ENCODE data around the gene TSHZ2. TPM values are rescaled to one million over a fixed set of nuclear protein-coding genes. Genes with fewer than 3 reads are reported as not detected.

TSHZ2 gene
- total RNA-seq, 4 donors from 2014 or later = 4.0 to 57.8 (median 10.3) TPM

- Histone ChIP-seq H3K4me3 (no peak overlapping the region), H3K4me1 (no peaks in the 10 kb centered on the region), H3K9me3 (no peaks in the 10 kb centered on the region), H3K27me3 (no peaks in the 10 kb centered on the region), H3K36me3 (no peaks in the 10 kb centered on the region), H3K27ac (no peak overlapping the region)
- TF ChIP-seq CTCF (IDR thresholded peaks at IDR 0.05) = no peak
- no peak for TF ChIP-seq POLR2A (IDR thresholded peaks at IDR 0.05)
- DNase-seq = no peak
These were observed 26.9 kb downstream of the TSHZ2 start for GRCh38 chr20:52999040-52999439.

GRCh38 chr20:53001498-53002301 is 29.5 kb downstream of the TSHZ2 start:
- Histone ChIP-seq H3K4me1 (no peaks in the 10 kb centered on the region), H3K9me3 (no peaks in the 10 kb centered on the region), H3K4me3 (no peak overlapping the region), H3K27ac (peak overlapping the region in 2 of 4 donors; percentile 59 to 62), H3K27me3 (no peaks in the 10 kb centered on the region), H3K36me3 (no peaks in the 10 kb centered on the region)
- no peak for DNase-seq
- TF ChIP-seq CTCF (IDR thresholded peaks at IDR 0.05) (no peak), POLR2A (IDR thresholded peaks at IDR 0.05) (no peak)

- no peak for DNase-seq
- Histone ChIP-seq H3K9me3 (no peaks in the 10 kb centered on the region), H3K27ac (no peak overlapping the region), H3K4me1 (no peaks in the 10 kb centered on the region), H3K36me3 (no peaks in the 10 kb centered on the region), H3K27me3 (no peaks in the 10 kb centered on the region), H3K4me3 (no peak overlapping the region)
- TF ChIP-seq POLR2A (IDR thresholded peaks at IDR 0.05) (no peak), CTCF (IDR thresholded peaks at IDR 0.05) (no peak)
These were observed 30.6 kb downstream of the TSHZ2 start for GRCh38 chr20:53002786-53003185.

GRCh38 chr20:53003420-53004154 is 31.4 kb downstream of the TSHZ2 start:
- Histone ChIP-seq H3K36me3 (no peaks in the 10 kb centered on the region), H3K9me3 (no peaks in the 10 kb centered on the region), H3K27ac (no peak overlapping the region), H3K27me3 (no peaks in the 10 kb centered on the region), H3K4me1 (no peaks in the 10 kb centered on the region), H3K4me3 (no peak overlapping the region)
- DNase-seq = no peak
- TF ChIP-seq POLR2A (IDR thresholded peaks at IDR 0.05) (no peak), CTCF (IDR thresholded peaks at IDR 0.05) (no peak)

- no peak for DNase-seq
- TF ChIP-seq POLR2A (IDR thresholded peaks at IDR 0.05) = no peak
- no peak for TF ChIP-seq CTCF (IDR thresholded peaks at IDR 0.05)
- no peaks in the 10 kb centered on the region for H3K4me1 ChIP-seq
- H3K27ac ChIP-seq = no peak overlapping the region
- H3K27me3 ChIP-seq = no peaks in the 10 kb centered on the region
- no peaks in the 10 kb centered on the region for H3K36me3 ChIP-seq
- no peaks in the 10 kb centered on the region for H3K9me3 ChIP-seq
- H3K4me3 ChIP-seq = no peak overlapping the region
These were observed 32.2 kb downstream of the TSHZ2 start for GRCh38 chr20:53004267-53004813.
